CD14-positive monocyte (primary cell): ENCODE results near the gene GAS7. TPM values are rescaled to one million over a fixed set of nuclear protein-coding genes. Genes with fewer than 3 reads are reported as not detected.

Source experiments
- DNase-seq, 3 donors: peaks; one replicate each; pipeline ENCODE4 v3.0.0-alpha.2; 2011 to 2022
- H2AFZ ChIP-seq: 2 replicates; pipeline ENCODE4 v1.6.0; 2012; ENCODE audit warnings: mild to moderate bottlenecking, low read depth, low read length, inconsistent platforms; ENCODE audit not compliant: insufficient read depth, poor library complexity, severe bottlenecking
- H3K27ac ChIP-seq, 2 donors: 1 replicate in 1 of 2; 2 replicates in 1 of 2; pipeline ENCODE4 v1.5.1; 2012 to 2013; ENCODE audit warnings: low read length in 2 of 2, control low read depth in 1 of 2, inconsistent platforms in 1 of 2, low read depth in 1 of 2, mild to moderate bottlenecking in 1 of 2
- H3K27me3 ChIP-seq, 2 donors: one replicate each; pipeline versions ENCODE4 v1.6.0 to v1.6.1; 2011 to 2013; ENCODE audit warnings: low read length in 2 of 2; ENCODE audit not compliant: control insufficient read depth in 2 of 2, insufficient read depth in 2 of 2
- H3K36me3 ChIP-seq, 2 donors: replicated peaks in 1 of 2; 1 replicate in 1 of 2; 2 replicates in 1 of 2; pipeline versions ENCODE4 v1.5.1 to v1.6.1; 2012 to 2013; ENCODE audit warnings: low read length in 2 of 2, control low read depth in 1 of 2, inconsistent platforms in 1 of 2, mild to moderate bottlenecking in 1 of 2; ENCODE audit not compliant: insufficient read depth in 2 of 2, control insufficient read depth in 1 of 2
- H3K4me1 ChIP-seq, 2 donors: 1 replicate in 1 of 2; 2 replicates in 1 of 2; pipeline versions ENCODE4 v1.5.1 to v1.6.1; 2012 to 2013; ENCODE audit warnings: low read length in 2 of 2, control low read depth in 1 of 2, inconsistent platforms in 1 of 2, mild to moderate bottlenecking in 1 of 2, moderate library complexity in 1 of 2; ENCODE audit not compliant: insufficient read depth in 2 of 2, control insufficient read depth in 1 of 2
- H3K4me2 ChIP-seq: replicated peaks from 2 replicates; pipeline ENCODE3; 2012; ENCODE audit warnings: low read length, moderate library complexity, mild to moderate bottlenecking; ENCODE audit not compliant: poor library complexity, severe bottlenecking; ENCODE audit errors: extremely low read depth
- H3K4me3 ChIP-seq, 3 experiments: fragments of 200-600 bp in 1 of 3; sonication (generic) in 1 of 3; replicated peaks in 1 of 3; 1 replicate in 2 of 3; 2 replicates in 1 of 3; pipeline ENCODE4 v1.5.1; 2011 to 2013; ENCODE audit warnings: low read length in 3 of 3, mild to moderate bottlenecking in 3 of 3, control low read depth in 2 of 3, low read depth in 2 of 3, inconsistent platforms in 1 of 3, moderate library complexity in 1 of 3
- H3K79me2 ChIP-seq: 2 replicates; pipeline ENCODE4 v1.6.0; 2012; ENCODE audit warnings: mild to moderate bottlenecking, control low read depth, inconsistent platforms, low read length, moderate library complexity; ENCODE audit not compliant: insufficient read depth
- H3K9ac ChIP-seq: 2 replicates; pipeline ENCODE4 v1.6.0; 2017; ENCODE audit warnings: low read length, mild to moderate bottlenecking; ENCODE audit not compliant: insufficient read depth, poor library complexity, severe bottlenecking
- H3K9me3 ChIP-seq, 2 donors: replicated peaks in 1 of 2; 1 replicate in 1 of 2; 2 replicates in 1 of 2; pipeline versions ENCODE4 v1.5.1 to v1.6.1; 2012 to 2013; ENCODE audit warnings: low read length in 2 of 2, control low read depth in 1 of 2; ENCODE audit not compliant: control insufficient read depth in 1 of 2, insufficient read depth in 1 of 2
- H4K20me1 ChIP-seq: 2 replicates; pipeline ENCODE4 v1.6.0; 2012; ENCODE audit warnings: mild to moderate bottlenecking, low read length, control low read depth, moderate library complexity; ENCODE audit not compliant: insufficient read depth
- H3K27ac Mint-ChIP-seq, 7 donors: one replicate each; pipeline ENCODE4 v1.8.0; 2020; ENCODE audit warnings: mild to moderate bottlenecking in 7 of 7, mixed read lengths in 7 of 7, moderate library complexity in 6 of 7, inconsistent platforms in 2 of 7
- H3K27me3 Mint-ChIP-seq, 3 donors: one replicate each; pipeline ENCODE4 v1.8.0; 2021 to 2022; ENCODE audit warnings: low read depth in 3 of 3, mild to moderate bottlenecking in 3 of 3, mixed read lengths in 3 of 3, moderate library complexity in 3 of 3, inconsistent platforms in 1 of 3
- H3K36me3 Mint-ChIP-seq, 2 donors: one replicate each; pipeline ENCODE4 v1.8.0; 2020; ENCODE audit warnings: mixed read lengths in 2 of 2, inconsistent platforms in 1 of 2, mild to moderate bottlenecking in 1 of 2
- H3K4me1 Mint-ChIP-seq: one replicate; pipeline ENCODE4 v1.8.0; 2020; ENCODE audit warnings: mild to moderate bottlenecking, mixed read lengths
- H3K4me3 Mint-ChIP-seq, 2 donors: one replicate each; pipeline ENCODE4 v1.8.0; 2020; ENCODE audit warnings: mild to moderate bottlenecking in 2 of 2, mixed read lengths in 2 of 2, moderate library complexity in 1 of 2
- H3K9me3 Mint-ChIP-seq, 7 donors: one replicate each; pipeline ENCODE4 v1.8.0; 2020 to 2022; ENCODE audit warnings: mixed read lengths in 7 of 7, mild to moderate bottlenecking in 6 of 7, moderate library complexity in 6 of 7, inconsistent platforms in 2 of 7
- whole genome bisulfite sequencing: methylation state at CpG from one replicate; pipeline ENCODE4 v1.1.5; 2013; ENCODE audit warnings: missing lambda C conversion rate; ENCODE audit not compliant: insufficient coverage; 5-methylcytosine and 5-hydroxymethylcytosine counted together
- intact Hi-C, 2 donors: fragments of 100-400 bp; cut with micrococcal nuclease; formaldehyde crosslinking; loops; one replicate each; pipeline versions ENCODE4 v1.15.0 to v1.15.1; 2023
- polyA plus RNA-seq, 3 donors: library from polyadenylated mRNA; depleted of rRNA in 1 of 3; unstranded in 2 of 3; stranded (reverse) in 1 of 3; fragments of 300-500 nt in 2 of 3; fragments of >200 nt in 1 of 3; fragmentation: Illumina TruSeq in 2 of 3; gene quantifications; 1 replicate in 2 of 3; 2 replicates in 1 of 3; pipeline ENCODE4 v1.2.3, GENCODE V29; 2012 to 2021
- TF ChIP-seq, protein P1 (sequence below): fragments of 200-600 bp; IDR thresholded peaks from one replicate; pipeline ENCODE4 v1.8.0; 2022; ENCODE audit warnings: antibody characterized with exemption, mild to moderate bottlenecking

The GAS7 gene
- polyA plus RNA-seq, 3 donors = 53.1 to 91.9 (median 66.6) TPM

DNA sequence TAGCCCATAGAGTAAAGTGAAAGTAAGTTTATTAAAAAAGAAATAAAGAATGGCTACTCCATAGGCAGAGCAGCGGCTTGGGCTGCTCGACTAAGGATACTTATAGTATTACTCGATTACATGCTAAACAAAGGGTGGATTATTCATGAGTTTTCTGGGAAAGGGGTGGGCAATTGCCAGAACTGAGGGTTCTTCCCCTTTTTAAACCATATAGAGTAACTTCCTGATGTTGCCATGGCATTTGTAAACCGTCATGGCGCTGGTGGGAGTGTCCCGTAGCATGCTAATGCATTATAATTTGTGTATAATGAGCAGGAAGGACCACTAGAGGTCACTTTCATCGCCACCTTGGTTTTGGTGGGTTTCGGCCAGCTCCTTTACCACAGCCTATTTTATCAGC lies 13.3 kb upstream of the GAS7 start:
- no peaks in the 10 kb centered on the region for H3K27me3 Mint-ChIP-seq
- Histone ChIP-seq H3K4me1 (peaks cover 22 to 28% of the 10 kb centered on the region in 2 donors), H2AFZ (no peak overlapping the region), H3K9me3 (no peaks in the 10 kb centered on the region), H3K9ac (no peak overlapping the region), H3K4me3 (no peak overlapping the region), H3K36me3 (no peaks in the 10 kb centered on the region), H3K27me3 (no peaks in the 10 kb centered on the region), H4K20me1 (no peaks in the 10 kb centered on the region), H3K4me2 (no peak overlapping the region), H3K27ac (no peak overlapping the region), H3K79me2 (no peaks in the 10 kb centered on the region)
- TF ChIP-seq, protein P1, sequence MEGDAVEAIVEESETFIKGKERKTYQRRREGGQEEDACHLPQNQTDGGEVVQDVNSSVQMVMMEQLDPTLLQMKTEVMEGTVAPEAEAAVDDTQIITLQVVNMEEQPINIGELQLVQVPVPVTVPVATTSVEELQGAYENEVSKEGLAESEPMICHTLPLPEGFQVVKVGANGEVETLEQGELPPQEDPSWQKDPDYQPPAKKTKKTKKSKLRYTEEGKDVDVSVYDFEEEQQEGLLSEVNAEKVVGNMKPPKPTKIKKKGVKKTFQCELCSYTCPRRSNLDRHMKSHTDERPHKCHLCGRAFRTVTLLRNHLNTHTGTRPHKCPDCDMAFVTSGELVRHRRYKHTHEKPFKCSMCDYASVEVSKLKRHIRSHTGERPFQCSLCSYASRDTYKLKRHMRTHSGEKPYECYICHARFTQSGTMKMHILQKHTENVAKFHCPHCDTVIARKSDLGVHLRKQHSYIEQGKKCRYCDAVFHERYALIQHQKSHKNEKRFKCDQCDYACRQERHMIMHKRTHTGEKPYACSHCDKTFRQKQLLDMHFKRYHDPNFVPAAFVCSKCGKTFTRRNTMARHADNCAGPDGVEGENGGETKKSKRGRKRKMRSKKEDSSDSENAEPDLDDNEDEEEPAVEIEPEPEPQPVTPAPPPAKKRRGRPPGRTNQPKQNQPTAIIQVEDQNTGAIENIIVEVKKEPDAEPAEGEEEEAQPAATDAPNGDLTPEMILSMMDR = no peak
- peak; percentile 33 to 51 (median 47) for DNase-seq
- no peak overlapping the region for H3K4me3 Mint-ChIP-seq
- H3K4me1 Mint-ChIP-seq = peaks cover 35% of the 10 kb centered on the region
- intact Hi-C loops = no loop called here
- peaks cover 0 to 3% (median 0%) of the 10 kb centered on the region in 7 donors for H3K9me3 Mint-ChIP-seq
- WGBS = no CpG with 5 or more reads among the region's 8 CpGs
- peak overlapping the region in 2 of 7 donors; percentile 56 to 63 for H3K27ac Mint-ChIP-seq
- no peaks in the 10 kb centered on the region for H3K36me3 Mint-ChIP-seq

DNA sequence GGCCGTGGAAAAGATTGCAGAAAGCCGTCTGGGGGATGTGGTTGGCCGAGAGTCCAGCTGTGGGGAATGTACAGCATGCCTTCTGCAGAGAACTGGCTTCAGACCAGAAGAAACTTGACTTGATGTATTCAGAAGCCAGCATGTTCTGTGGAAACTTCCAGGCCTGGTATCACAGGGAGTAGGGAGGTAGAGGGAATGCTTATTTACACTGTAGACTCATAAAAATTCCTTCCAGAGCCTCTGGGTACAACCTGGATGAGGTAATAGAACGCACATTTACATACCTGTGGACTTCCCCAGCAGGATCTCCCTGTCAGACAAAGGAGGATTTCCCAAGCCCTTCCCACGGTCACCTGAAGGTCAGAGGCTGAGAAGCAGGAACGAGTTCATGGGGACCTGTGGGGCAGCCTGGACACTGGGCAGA lies 11.8 kb upstream of the GAS7 start:
- H3K79me2 ChIP-seq = no peaks in the 10 kb centered on the region
- Mint-ChIP-seq H3K4me3 (no peak overlapping the region), H3K9me3 (peaks cover 7 to 17% (median 11%) of the 10 kb centered on the region in 7 donors), H3K36me3 (no peaks in the 10 kb centered on the region), H3K27ac (peak overlapping the region in 1 of 7 donors; percentile 58), H3K4me1 (peaks cover 35% of the 10 kb centered on the region), H3K27me3 (no peaks in the 10 kb centered on the region)
- peaks cover 22 to 28% of the 10 kb centered on the region in 2 donors for H3K4me1 ChIP-seq
- H3K4me3 ChIP-seq = no peak overlapping the region
- no peak overlapping the region for H3K9ac ChIP-seq
- TF ChIP-seq, protein P1 = no peak
- intact Hi-C loops = no loop called here
- H3K36me3 ChIP-seq = no peaks in the 10 kb centered on the region
- no peak for DNase-seq
- no peak overlapping the region for H3K4me2 ChIP-seq
- peaks cover 9 to 10% of the 10 kb centered on the region in 2 donors for H3K9me3 ChIP-seq
- H3K27me3 ChIP-seq = no peaks in the 10 kb centered on the region
- H3K27ac ChIP-seq = no peak overlapping the region
- WGBS = 69% methylated on average over 4 of the region's 6 CpGs
- H4K20me1 ChIP-seq = no peaks in the 10 kb centered on the region
- no peak overlapping the region for H2AFZ ChIP-seq
